ENCODE results near the gene ATP2A3.

The ATP2A3 gene

DNA sequence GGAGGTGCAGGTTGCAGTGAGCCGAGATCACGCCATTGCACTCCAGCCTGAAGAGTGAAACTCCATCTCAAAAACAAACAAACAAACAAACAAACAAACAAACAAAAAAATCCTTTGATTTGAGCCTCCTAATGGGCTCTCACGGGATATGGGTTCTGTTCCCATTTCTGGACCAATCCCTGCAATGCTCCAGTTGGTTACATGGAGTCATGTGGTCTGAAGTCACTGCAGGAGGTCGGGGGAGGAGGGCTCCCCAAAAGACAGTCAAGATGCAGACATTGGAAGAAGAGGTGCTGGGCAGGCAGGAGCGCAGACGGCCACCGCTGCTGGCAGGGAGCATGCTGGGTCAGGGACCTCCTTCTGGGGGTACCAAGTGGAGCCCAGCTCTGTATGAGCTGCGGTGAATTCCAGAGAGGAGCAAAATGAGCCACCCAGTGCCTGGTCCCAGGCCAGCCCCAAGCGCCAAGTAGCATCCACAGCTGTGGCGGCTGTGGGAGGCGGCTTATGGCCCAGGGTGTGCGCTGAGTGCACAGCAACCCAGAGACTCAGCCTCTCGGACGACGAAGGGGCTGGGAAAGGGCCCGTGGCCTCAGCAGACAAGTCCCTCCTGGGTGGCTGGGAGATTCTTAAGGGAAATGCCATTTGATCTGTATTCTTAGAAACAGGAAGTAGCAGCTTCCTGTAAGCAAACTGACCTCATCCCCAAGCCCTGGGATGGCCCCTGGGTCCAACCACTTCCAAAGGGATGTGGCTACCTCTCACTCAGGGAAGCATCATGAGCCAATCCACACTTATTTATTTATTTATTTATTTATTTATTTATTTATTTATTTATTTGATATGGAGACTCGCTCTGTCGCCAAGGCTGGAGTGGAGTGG is 19.6 kb upstream of the ATP2A3 start:
- TF ChIP-seq, protein P1, sequence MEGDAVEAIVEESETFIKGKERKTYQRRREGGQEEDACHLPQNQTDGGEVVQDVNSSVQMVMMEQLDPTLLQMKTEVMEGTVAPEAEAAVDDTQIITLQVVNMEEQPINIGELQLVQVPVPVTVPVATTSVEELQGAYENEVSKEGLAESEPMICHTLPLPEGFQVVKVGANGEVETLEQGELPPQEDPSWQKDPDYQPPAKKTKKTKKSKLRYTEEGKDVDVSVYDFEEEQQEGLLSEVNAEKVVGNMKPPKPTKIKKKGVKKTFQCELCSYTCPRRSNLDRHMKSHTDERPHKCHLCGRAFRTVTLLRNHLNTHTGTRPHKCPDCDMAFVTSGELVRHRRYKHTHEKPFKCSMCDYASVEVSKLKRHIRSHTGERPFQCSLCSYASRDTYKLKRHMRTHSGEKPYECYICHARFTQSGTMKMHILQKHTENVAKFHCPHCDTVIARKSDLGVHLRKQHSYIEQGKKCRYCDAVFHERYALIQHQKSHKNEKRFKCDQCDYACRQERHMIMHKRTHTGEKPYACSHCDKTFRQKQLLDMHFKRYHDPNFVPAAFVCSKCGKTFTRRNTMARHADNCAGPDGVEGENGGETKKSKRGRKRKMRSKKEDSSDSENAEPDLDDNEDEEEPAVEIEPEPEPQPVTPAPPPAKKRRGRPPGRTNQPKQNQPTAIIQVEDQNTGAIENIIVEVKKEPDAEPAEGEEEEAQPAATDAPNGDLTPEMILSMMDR (IDR thresholded peaks at IDR 0.05; ENCODE audit: insufficient read depth, low read depth, low read length, missing control alignments): no peak
- H3K4me3 ChIP-seq (ENCODE audit: low read length): no peak overlapping the region
- no peak for DNase-seq (ENCODE audit: low read depth)

DNA sequence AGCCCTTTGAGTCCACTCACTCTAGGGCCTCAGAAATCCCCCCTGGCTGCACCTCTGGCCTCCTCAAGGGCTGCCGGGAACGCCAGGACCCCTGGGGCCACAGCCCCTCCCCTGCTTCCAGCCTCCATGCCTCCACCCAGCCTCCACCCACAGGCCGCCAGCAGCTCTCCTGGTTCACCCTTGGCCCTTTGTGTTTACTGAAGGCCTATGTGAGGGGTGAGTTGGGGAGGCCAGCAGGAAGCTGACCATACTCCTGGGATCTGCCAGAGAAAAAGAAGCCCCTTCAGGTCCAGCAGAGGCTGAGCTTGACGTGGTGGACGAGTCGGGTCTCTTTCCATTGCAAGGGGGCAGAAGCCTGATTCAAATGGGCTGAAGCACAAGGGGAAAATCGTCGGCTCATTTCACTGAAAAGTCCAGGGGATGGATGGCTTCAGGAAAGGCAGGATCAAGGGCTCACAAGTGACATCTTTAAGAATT is 18.3 kb upstream of the ATP2A3 start:
- no peak for DNase-seq (ENCODE audit: low read depth)
- H3K4me3 ChIP-seq (ENCODE audit: low read length): no peak overlapping the region
- TF ChIP-seq, protein P1 (IDR thresholded peaks at IDR 0.05; ENCODE audit: insufficient read depth, low read depth, low read length, missing control alignments): no peak

DNA sequence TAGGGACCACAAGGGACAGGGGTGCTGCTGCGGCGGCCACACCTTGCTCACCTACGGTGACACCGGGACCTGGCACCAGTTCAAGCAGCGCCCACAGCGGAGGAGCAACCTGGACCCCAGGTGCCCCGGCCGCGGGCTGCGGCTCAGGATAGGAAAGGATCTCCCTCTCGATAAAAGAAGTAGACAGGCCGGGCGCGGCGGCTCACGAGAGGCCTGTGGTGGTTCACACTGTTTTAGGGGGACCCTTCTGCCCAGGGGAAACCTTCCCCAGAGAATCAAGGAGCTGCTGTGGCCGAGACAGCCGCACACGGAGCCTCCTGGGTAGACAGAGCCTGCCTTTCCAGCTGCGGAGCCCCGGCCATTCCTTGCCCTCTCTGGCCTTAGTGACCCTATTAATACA is 17.9 kb upstream of the ATP2A3 start:
- H3K4me3 ChIP-seq (ENCODE audit: low read length): no peak overlapping the region
- no peak for DNase-seq (ENCODE audit: low read depth)
- TF ChIP-seq, protein P1 (IDR thresholded peaks at IDR 0.05; ENCODE audit: insufficient read depth, low read depth, low read length, missing control alignments): no peak

DNA sequence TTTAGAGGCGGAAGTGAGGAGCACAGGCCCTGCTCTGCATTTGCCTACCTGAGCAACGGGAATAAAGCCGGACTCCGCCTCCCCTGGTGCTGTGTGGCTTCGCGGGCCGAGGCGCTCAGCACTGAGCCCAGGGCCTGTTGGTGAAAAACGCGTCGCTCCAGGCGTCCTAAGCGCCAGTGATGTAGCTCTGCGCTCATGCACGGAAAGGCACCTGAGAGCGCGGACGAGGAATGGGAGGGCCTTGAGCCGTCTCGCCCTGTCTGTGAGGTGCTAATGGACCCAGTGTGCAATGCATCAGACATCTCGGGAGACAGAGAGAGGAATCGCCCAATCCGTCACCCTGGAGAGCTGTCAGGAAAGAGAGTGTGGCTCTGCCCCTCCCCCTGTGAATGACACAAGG is 17.2 kb upstream of the ATP2A3 start:
- TF ChIP-seq, protein P1 (IDR thresholded peaks at IDR 0.05; ENCODE audit: insufficient read depth, low read depth, low read length, missing control alignments): no peak
- no peak overlapping the region for H3K4me3 ChIP-seq (ENCODE audit: low read length)
- no peak for DNase-seq (ENCODE audit: low read depth)

DNA sequence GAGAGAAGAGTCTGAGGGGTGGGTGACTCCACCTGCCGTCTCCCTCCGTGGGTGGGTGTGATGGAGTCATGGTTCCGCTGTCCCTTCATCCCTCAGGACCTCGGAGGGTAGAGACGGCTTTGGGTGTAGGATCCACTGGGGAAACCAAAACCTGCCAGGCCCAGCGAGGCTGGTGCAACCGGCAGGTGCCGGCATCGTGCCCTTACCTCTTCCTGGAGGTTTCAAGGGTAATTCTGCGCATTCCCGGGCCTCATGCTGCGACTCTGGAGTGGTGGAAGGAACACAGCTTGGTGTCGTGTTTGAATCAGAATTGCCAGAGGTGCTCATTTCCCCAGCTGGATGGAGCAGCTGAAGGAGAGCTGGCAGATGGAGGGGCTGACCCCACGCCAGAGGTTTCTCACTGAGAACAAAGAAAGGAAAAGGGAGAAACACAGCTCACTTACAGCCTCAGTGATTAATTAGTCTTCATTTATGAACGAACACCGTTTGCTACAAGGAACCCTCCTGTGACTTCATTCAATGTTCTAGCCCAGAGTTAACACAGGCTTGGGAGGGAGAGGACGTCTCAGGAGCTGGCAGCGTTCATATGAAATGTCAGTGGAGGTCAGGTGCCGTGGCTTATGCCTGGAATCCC is 16.3 kb upstream of the ATP2A3 start:
- DNase-seq (ENCODE audit: low read depth): no peak
- H3K4me3 ChIP-seq (ENCODE audit: low read length): no peak overlapping the region
- TF ChIP-seq, protein P1 (IDR thresholded peaks at IDR 0.05; ENCODE audit: insufficient read depth, low read depth, low read length, missing control alignments): no peak

DNA sequence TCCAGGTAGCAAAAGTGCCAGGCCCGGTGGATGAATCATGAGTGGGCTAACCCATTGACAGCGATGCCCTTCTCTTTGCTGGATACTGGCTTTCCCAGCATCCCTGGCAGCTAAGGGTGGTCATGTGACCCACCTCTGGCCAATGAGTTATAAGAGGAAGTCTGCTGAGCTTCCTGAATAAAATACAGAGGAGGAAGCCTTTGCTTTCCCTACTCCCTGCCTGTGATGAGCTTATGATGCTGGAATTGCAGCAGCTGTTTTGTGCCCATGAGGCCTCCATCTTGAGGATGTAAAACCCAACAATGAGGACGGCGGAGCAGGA is 15.0 kb upstream of the ATP2A3 start:
- H3K4me3 ChIP-seq (ENCODE audit: low read length): no peak overlapping the region
- TF ChIP-seq, protein P1 (IDR thresholded peaks at IDR 0.05; ENCODE audit: insufficient read depth, low read depth, low read length, missing control alignments): no peak
- DNase-seq (ENCODE audit: low read depth): no peak
